ENCODE data around the gene ETS1.

ETS1 gene

DNA sequence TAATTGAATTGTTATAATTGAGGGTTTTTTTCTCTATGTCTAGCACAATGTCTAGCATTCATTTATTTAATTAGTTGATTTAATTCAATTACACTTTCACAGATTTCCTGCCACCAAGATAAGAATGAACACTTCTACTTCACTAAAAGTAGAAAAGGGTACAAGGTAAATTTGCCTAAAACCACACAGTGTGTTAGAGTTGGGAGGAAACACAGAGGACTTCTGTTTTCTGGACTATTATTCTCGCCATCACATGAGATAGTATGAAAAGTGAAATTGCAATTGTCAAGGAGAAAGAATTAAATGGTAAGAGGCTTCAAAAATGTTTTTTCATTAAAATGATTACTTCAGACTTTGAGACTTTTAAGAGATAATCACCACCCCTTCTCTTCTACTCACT is 109.5 kb downstream of the ETS1 start:
- DNase-seq = no peak

DNA sequence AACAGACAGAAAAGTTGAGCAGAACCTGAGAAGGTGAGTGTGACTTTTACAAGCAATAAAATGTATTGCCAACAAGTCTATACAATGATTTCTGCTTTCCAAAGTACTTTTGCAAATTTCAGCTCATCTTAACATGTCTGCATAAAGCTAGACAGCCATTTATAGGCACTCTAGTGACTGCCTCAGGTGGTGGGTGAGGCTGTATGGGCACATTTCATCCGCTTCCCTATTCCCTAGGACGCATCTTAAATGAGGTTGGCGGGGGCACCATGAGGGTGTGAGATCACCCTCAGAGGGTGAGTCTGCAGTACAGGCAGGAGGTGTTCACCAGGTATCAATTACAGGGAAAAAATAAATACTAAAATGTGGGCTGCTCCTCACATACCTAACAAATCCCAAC is 110.1 kb downstream of the ETS1 start:
- no peak for DNase-seq

DNA sequence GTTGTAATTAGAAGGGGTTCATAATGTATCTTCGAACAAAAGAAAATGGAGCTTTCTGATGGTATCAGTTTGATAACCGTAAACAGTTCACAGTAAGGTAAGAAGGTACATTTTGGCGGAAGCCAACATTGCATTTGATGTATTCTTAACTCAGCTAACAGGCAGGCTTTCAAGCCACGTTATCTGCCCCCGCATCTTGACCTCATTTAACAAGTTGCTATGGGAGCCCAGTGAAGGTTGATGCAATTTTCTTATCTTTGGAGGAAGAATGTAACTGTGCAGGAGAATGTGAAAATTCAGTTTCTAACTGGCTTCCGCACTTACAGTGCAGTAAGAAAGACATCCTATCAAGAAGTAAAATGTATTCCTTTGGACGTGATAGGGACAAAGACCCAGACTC is 110.6 kb downstream of the ETS1 start:
- peak; percentile 94 for DNase-seq

DNA sequence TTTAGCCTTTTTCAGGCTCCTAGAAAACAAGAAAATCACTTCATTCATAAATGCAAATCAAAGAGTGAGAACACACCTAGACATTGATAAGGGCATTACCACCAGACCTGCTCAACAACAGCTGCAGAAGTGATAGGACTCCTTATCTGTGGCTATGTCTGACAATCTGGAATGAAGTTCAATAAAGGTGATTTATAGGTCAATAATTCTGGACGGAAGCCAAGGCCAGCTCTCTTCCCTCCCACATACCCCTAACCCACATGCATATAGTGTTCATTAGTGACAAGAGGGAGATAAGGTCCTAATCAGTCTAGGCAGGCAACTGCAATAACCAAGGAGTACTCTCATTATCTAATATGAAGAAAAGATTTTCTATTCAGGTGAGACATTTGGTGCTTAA is 111.3 kb downstream of the ETS1 start:
- no peak for DNase-seq

DNA sequence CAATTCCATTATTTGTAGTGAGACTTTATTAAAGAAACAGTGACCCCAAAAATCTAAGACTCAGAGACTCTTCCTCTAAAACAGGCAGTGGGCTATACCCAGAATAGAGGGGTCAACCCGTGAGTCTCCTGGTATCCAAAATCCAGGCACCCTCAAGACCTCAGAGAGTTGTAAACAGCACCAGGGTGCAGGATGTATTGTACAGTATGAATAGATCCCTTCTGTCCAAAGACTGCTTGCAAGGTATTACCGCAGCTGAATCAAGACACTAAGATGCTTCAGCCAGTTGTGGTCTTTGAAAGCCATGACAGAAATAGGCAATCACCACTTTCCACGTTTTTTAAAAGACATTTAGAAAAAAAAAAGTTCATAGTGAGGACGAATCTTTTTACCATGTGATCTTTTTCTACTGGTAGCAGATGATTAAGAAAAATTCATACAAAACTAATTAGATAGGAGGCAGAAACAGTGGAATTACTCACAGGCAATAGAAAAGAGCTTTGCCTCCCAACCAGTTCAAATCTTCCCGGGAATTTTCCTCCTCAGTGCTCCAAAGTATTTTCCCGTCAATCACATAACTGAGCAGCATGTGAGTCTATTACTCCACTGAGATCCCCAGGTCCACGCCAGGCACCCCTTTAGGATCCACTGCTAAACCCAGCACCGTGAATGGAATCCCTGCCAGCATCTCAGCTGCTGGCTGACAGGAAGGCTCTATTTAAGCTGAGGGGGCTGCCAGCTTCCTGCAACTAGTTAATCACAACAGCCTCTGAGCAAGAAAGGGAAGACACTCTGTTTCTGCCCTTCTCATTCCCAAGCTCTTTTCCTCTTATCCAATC is 113.1 kb downstream of the ETS1 start:
- no peak for DNase-seq

DNA sequence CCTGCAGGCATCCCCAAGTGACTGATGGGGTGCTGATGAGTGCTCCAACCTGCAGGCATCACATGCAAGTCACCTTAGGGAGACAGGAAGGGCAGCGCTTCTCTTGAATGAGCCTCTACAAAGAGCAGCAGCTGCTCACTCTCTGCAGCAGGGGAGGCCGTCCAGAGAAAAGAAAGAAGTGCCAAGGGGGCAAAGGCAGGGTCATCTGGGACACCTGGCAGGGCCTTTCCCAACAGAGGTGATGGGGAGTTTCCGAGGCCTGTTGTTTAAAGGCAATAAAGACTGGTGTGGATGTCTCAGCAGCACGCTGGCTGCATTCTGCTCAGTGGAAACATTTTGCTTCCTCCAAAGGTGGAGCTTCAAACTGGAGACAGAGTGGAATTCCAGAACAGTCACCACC is 113.7 kb downstream of the ETS1 start:
- DNase-seq = peak; percentile 66

DNA sequence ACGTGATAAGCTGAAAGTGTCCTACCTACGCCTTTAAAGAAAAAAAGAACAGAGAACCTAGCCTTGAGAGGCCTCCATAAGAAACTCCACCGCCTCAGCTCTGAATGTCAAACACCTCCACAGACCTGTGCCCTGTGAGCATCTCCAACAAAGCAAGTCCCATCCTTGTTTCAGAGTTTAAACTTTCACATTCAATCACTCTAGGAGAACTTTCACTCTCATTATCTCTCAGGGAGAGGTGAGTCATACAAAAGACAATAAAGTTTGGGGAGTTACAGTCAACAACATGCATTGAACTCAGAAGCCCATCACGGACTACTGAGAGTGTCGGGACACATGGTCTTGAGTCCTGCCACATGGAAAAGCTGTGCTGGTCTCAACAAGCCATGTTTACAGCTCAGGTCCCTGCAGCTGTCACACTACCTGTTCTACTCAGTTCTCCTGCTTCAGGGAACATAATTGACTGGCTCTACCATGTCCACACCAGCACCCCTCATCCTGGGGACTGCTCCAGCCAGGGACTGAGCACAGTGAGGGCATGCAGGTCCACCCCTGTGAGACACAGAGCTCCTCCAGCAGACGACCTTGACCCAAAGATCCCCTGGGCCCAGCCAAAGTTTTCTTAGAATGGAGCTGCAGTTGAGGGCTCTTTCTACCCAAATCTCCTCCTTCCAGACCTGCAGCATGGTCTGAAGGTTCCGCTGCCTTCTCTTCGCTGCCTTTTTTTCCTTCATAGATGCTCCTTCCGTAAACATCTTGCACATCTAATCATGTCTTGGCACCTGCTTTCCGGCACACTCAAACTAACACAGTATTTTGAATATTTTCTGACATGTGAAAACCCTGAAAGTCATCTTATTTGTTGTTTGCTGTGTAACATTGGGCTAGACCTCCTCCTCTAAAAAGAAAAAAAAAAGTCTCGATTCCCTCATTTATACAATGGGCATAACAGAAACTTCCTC is 114.9 kb downstream of the ETS1 start:
- peak; percentile 70 for DNase-seq

DNA sequence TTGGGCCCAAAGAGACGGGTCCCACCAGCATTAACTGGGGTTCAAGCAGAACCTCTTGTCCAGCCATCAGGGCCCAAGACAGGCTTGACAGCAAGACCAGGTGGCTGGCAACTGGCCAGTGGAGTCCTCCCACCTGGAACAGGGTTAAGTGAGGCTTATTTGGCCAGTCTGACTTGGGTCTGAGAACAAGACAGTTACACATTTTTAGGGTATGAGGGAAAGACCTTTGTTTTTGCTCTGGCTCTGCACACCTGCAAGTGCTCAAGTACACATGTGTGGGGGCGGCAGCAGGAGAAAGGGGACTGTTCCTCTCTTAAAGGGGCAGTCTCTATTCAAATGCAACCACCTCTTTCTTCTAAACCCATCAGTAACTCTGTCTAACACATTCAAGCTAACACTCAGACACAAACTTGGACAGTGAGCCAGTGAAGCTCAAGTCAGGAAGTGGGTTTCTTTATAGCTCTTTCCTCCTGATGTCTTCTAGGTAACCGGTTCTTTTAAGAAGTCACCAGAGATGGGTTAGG is 116.2 kb downstream of the ETS1 start:
- DNase-seq = peak; percentile 82

DNA sequence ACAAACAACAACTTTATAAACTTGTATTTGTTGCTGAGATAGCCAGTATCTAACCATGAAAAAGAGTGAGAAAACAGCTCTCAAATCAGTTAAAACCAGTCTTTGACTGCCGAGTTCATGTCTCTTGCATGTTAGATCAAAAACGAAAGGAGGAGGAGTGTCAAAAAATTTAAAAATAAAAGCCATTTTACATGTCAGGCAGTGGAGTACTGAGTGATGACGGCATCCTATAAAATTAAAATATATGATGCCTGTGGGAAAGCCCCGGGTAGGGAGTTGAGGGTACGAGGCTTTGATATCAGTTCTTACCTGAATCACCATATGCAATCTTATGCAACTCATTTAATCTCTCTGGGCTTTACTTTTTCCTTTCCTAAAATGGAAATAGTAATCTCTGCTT is 117.3 kb downstream of the ETS1 start:
- DNase-seq = peak; percentile 88

DNA sequence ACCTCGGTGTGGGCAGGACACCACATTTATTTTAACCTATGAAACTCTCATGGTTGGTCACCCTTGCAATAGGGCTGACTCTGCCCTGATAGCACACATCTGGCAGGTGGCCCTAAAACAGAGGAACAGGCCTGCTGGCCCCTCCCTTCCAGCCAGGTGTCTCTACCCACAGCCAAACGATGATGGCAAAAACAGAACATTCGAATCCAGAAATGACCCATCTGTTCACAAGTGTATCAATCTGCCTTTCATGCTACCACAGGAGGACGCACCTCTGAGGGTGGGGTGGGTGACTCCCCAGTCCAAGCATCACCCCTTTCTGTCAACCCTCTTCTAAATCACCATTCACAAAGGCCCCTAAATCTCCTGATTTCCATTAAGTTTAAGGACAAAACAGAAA is 118.1 kb downstream of the ETS1 start:
- DNase-seq = no peak

DNA sequence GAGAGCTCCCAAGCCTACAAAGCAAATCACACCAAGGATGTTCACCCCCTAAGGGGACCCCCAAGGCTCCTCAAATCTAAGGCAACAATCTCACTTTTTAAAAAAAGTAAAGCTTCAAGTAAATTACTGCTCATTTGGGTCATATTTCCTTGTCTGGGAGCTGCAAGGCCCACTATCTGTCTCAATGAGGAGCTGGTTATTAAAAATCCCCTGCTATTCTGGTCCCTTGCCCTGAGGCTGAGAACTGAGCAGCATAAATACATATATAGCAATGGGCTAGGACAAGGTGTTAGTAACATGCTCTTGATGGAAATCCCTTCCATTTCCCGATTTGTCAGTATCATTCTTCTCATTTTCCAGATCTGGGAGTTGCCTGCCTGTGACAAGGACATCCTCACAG is 119.2 kb downstream of the ETS1 start:
- no peak for DNase-seq

DNA sequence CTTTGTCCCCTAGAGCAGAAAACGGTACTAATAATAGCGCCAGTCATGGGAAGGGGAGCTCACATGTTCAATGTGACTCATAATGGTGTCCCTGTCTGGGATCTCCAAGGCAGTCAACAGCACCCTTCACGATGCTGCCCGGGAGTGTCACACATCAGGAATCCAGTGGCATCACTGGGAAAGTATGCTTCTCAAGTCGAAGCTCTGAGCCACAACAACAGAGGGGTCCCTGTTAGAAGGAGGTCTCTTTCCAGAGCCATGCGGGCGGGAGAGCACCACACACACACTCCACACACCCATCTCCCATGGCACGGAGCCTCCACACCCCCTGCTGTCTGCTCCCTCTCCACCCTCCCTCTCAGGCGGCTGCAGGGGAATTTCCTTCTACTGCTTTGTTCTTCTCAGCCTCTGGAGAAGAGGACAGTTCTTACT is 119.7 kb downstream of the ETS1 start:
- peak; percentile 70 for DNase-seq

DNA sequence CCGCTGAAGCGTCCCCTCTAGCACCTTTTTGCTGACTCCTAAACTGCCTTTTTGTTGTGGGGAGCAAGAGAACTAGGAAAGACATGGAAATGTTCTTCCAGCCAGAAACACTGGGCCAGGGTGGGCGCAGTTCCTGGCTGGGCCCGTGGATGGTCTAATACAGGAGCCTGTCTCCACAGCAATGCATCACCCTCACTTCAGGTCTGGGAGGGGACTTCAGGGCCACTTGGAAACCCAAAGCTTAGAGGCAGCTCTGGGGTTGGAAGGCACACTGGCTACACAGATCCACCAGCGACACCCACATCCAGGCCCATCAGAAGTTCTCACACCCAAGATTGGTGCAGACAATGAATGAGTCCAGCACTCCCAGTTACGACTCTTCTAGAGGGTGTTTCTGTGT is 120.3 kb downstream of the ETS1 start:
- DNase-seq = no peak

DNA sequence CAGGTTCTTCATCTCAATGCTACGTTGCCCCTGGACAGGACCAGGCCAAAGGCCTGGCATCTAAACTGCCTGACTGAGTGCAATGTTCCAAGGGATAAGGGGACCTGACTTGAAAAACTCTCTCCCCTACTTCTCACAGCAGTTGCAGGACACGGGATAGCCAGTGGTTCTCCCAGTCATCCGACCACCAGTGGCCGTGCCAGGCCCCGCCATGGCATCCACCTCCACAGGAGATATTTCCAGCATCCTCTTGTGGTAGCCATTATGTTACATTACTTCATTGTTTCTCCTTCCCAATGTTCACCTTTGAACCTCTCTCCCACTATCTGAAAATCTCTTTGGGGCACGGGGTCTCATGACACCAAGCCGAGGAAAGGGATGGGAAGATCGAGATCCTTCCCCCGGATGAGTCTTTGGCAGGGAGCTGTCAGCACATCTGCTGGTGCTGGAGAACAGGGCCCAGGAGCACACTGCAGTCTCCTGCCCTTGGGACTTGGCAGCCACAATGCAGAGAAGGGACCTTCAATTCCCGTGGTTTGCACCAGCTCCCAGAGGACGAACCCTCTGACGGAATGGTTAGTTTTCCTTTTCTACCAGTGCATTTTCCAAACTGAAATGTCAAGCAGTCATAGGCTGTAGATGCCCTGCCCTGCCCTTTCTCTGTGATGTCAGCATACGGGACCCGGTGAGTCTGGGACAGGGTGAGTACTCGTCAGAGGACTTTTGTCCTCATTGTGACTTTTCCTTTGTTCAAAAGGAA is 121.2 kb downstream of the ETS1 start:
- DNase-seq = peak; percentile 51

DNA sequence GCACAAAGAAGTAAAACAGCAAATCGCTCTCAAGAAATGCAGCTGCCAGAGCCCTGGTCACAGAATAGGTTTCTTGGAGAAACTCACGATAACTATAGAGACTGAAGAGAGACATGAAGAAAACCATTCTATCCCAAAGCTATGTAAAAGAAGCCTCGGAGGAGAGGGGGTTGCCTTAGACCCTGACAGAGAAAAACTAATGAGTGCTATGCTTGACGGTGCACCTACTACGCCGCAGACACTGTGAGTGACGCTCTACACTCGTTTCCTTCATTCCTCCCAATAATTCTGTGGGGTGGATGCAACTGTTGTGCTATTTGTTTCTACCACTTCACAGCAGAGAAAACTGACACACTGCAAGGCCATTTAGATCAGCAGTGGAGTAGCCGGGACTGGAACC is 121.8 kb downstream of the ETS1 start:
- no peak for DNase-seq

DNA sequence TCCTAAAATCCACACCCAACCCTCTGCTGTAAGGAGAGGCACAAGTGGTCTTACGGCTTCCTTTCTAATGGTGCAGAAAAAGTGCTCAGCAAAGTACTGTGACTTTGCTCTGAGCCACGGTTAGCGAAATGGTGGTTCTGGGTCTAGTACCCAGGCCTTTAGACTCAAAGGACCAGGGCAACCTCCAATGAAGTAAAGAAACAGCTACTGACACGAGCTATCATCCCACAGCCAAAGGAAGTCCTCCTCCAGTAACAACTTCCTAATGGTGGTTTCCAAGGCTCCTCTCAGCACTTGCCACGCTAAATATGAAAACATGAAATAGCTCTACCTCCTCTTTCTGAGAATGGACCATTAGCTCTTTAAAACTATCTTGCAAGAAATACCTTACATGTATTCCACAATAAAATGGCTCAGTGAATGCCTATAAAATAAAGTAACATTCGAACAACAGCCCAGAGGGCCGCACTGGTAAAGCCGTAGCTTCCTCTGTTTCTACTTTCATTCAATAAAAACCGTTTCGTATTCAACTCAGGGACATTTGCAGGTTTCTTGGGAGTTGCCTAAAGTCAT is 122.4 kb downstream of the ETS1 start:
- DNase-seq = peak; percentile 60

DNA sequence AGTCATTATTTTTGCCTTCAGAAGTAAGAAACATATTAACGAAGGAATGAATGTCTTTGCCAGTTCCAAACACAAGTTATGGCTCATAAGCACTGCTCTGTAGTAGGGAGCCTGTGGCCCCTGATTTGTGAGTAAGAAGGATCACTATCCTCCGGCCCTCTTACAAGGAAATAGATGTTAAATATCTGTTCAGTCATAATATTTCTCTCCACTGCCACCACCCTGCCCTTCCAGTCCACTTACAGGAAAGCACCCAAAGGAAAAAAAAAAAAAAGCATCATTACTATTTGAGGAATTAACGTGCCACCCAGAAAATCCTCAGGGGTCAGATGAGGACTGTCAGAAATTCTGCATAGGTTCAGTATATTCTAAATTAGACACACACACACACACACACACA is 123.4 kb downstream of the ETS1 start:
- DNase-seq = no peak

DNA sequence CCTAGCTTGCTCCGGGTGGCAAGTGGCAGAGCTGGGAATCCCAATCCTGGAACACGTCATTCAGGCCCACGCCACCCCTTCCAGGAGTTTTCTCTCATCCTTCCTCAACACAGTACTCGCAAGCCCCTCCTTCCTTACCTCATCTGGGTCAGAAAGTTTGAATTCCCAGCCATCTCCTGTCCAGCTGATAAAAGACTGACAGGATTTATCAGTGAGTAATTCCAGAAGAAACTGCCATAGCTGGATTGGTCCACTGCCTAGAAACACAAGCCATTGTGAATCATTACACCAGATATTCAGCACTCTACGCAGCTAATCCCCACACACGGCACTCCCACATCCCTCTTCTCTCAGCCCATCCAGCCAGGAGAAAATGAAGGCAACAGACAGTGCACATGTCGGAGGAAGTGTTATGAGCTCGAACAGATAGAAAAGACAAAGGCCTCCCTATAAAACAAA is 124.0 kb downstream of the ETS1 start:
- DNase-seq = no peak

DNA sequence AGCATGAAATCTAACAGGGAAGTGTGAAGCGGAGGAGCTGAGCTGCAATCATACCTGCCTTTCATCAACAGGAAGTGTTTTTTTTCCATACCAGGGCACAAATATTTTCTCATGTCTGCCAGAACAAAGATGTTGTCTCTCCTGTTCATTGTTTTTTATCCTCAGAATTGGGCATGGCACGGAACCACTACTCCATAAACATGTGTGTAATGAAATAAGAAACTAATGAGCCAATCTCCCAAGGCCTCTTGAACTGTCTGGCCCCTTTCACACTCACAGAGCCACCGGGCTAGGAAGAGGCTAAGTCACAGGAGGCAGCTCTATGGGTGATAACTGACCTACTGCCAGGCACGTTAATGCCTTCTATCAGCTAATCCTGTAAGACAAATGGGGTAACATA is 124.4 kb downstream of the ETS1 start:
- DNase-seq = peak; percentile 39

DNA sequence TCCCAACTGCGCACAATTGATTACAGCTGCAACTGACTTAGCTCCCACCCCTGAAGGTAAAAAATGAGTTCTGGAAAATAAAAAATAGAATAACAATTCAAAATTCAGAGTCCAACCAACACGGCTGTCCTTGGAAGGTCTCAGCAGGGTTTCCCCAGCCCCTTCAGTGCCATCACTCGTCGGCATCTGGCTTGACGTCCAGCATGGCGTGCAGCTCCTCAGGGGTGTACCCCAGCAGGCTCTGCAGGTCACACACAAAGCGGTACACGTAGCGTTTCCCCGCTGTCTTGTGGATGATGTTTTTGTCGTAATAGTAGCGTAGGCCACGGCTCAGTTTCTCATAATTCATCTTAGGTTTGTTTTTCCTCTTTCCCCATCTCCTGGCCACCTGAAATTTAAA is 125.2 kb downstream of the ETS1 start:
- no peak for DNase-seq

DNA sequence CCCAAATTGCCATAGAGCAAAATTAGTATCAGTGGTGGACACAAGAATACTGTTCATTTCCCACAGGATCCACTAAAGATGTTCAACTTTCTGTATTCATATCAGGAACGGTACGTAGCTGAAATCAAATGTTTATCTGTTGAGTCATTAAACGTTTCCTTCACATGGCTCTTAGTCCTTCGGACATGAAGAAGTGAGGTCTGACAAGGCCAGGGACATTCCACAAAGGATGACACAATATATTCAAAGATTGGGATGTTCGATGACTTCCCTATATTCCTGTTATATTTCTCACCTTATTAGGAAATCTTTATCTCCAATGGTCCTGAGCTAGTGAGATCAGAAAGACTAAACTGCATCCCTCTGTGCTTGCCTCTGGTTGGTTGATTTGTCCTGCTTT is 129.0 kb downstream of the ETS1 start:
- no peak for DNase-seq

DNA sequence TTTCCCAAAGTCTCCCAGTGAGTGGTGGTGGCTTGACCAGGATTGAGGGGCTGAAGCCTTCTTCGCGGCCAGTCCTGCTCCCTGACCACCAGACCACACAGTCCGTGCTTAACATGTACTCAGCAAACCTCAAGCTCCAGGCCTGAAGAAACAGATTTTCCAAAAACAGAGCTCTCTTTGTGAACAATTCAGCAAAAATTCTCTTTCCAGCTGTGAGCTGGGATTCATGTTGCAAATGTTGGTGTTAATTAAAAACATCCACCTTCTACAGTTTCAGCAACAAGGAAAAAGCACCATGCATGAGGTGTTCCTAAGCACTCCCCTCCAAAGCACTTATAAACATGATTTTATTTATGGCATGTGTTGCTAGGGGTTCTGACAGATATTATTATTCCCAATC is 129.5 kb downstream of the ETS1 start:
- DNase-seq = no peak
